ENCODE results near the gene KIAA1586. TPM values are rescaled to one million over a fixed set of nuclear protein-coding genes. Genes with fewer than 3 reads are reported as not detected.
"Not testable (repeated sequence)": the region's sequence is repeated elsewhere in the genome, so short reads cannot be mapped to it uniquely, and the experiment has no call there.

Gene KIAA1586
- total RNA-seq, 2 experiments from 2014 or later = 15.0 to 17.9 TPM

- CTCF ChIA-PET = interaction anchor here (0.6 to 1.9 kb wide), 13 partner anchors 9 to 612 kb away, joined by 3 to 13 read pairs (median 3); partner anchors contain the start of gene PRIM2
- H3K9me3 Mint-ChIP-seq (ENCODE audit: low read depth) = peaks cover 8% of the 10 kb centered on the region
- H3K4me1 Mint-ChIP-seq = no peaks in the 10 kb centered on the region
- ATAC-seq (peak; percentile 39), DNase-seq (no peak)
- intact Hi-C loops (cut with DNase I, micrococcal nuclease) = loop anchor here (1.0 to 10.0 kb wide), 3 partner anchors 117 to 306 kb away; partner anchors contain the start of gene PRIM2 (in 1 of the 2)
- peaks cover 4% of the 10 kb centered on the region for H3K36me3 Mint-ChIP-seq (ENCODE audit: low read depth)
- H3K27ac Mint-ChIP-seq = no peak overlapping the region
- H3K27me3 Mint-ChIP-seq = peaks cover 2% of the 10 kb centered on the region
- POLR2A ChIA-PET = no interaction called here
- H3K4me3 Mint-ChIP-seq = no peak overlapping the region
Measured at GRCh38 chr6:57021086-57021720, 25.3 kb upstream of the KIAA1586 start.

DNA sequence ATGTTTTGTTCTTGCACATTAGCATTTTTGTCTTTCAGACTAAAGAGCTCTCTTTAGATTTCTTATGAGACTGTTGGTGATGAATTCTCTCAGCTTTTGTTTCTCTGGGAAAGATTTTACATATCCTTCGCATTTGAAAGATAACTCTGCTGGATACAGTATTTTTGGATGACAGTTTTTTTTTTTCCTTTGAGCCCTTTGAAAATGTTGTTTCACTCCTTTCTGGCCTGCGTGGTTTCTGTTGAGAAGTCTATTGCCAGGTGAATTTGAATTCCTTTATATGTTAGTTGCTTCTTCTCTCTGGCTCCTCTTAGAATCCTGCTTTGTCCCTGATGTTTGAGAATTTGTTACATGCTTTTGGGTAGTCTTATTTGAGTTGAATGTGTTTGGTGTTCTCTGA is 22.2 kb upstream of the KIAA1586 start:
- H3K9me3 Mint-ChIP-seq (ENCODE audit: low read depth) = peaks cover 8% of the 10 kb centered on the region
- H3K4me3 Mint-ChIP-seq = no peak overlapping the region
- H3K4me1 Mint-ChIP-seq = no peaks in the 10 kb centered on the region
- DNase-seq (no peak), ATAC-seq (no peak)
- H3K27ac Mint-ChIP-seq = no peak overlapping the region
- peaks cover 7% of the 10 kb centered on the region for H3K27me3 Mint-ChIP-seq
- intact Hi-C loops (cut with DNase I, micrococcal nuclease) = loop anchor here in 1 of 2 experiments (10.0 kb wide), 1 partner anchor 310 kb away; no protein-coding TSS in a partner anchor
- POLR2A ChIA-PET = no interaction called here
- H3K36me3 Mint-ChIP-seq (ENCODE audit: low read depth) = peaks cover 4% of the 10 kb centered on the region
- CTCF ChIA-PET = interaction anchor here (1.0 to 1.7 kb wide), 3 partner anchors 119 to 291 kb away, joined by 3 to 5 read pairs (median 3); no protein-coding TSS in a partner anchor

GRCh38 chr6:57024775-57025174 is 21.7 kb upstream of the KIAA1586 start:
- Mint-ChIP-seq H3K4me1 (no peaks in the 10 kb centered on the region), H3K4me3 (no peak overlapping the region), H3K9me3 (ENCODE audit: low read depth) (peaks cover 8% of the 10 kb centered on the region), H3K36me3 (ENCODE audit: low read depth) (peaks cover 4% of the 10 kb centered on the region), H3K27ac (no peak overlapping the region), H3K27me3 (peaks cover 8% of the 10 kb centered on the region)
- ChIA-PET CTCF (interaction anchor here (0.8 to 1.7 kb wide), 3 partner anchors 16 to 122 kb away, joined by 3 to 5 read pairs (median 3); no protein-coding TSS in a partner anchor), POLR2A (no interaction called here)
- intact Hi-C loops (cut with DNase I, micrococcal nuclease) = loop anchor here in 1 of 2 experiments (10.0 kb wide), 1 partner anchor 310 kb away; no protein-coding TSS in a partner anchor
- DNase-seq (no peak), ATAC-seq (no peak)

DNA sequence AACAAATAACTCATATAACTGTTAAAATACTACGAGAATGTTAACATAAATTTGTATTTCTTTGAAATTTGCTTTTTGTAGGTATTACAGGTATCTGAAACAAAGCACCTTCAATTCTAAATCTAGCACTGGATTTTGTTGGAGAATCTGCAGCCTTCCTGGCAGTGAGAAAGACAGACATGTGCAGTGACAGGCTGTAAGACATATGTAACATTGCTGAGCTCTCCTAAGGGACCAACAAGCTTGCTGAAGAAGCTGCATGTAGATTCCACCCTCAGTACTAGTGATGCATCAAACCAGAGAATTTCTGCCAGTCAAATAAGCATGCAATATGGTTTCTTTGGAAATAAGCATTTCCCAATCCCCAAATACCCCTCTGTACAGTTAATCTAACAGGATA is 20.5 kb upstream of the KIAA1586 start:
- Mint-ChIP-seq H3K4me3 (no peak overlapping the region), H3K36me3 (ENCODE audit: low read depth) (peaks cover 4% of the 10 kb centered on the region), H3K27ac (no peak overlapping the region), H3K4me1 (no peaks in the 10 kb centered on the region), H3K9me3 (ENCODE audit: low read depth) (peaks cover 8% of the 10 kb centered on the region), H3K27me3 (peaks cover 8% of the 10 kb centered on the region)
- ATAC-seq (no peak), DNase-seq (no peak)
- CTCF ChIA-PET = interaction anchor here (0.6 kb wide), 1 partner anchor 34 kb away, joined by 3 read pairs; no protein-coding TSS in a partner anchor
- POLR2A ChIA-PET = no interaction called here
- intact Hi-C loops (cut with DNase I, micrococcal nuclease) = loop anchor here in 1 of 2 experiments (10.0 kb wide), 1 partner anchor 311 kb away; no protein-coding TSS in a partner anchor

DNA sequence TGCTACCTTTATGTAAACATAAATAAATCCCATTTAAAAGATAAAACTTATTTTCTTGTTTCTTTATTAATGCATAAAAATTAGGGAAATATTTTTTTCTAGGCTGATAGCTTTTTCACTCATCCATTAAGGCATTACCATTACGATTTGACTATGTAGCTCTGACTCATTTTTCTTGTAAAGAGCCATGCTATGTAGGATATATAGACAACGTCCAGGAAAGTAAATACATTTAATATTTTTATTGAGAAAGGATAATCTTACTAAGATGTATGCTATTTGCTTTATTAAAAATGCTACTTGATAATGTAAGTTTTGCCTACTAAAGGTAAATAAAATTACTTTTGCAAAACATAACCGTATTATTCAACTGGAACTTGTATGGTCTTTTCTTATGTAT is 19.2 kb upstream of the KIAA1586 start:
- H3K4me3 Mint-ChIP-seq = no peak overlapping the region
- ChIA-PET POLR2A (no interaction called here), CTCF (interaction anchor here (1.0 kb wide), 1 partner anchor 9 kb away, joined by 3 read pairs; no protein-coding TSS in a partner anchor)
- no peak for DNase-seq
- no peak overlapping the region for H3K27ac Mint-ChIP-seq
- peaks cover 8% of the 10 kb centered on the region for H3K9me3 Mint-ChIP-seq (ENCODE audit: low read depth)
- H3K4me1 Mint-ChIP-seq = no peaks in the 10 kb centered on the region
- H3K27me3 Mint-ChIP-seq = peaks cover 8% of the 10 kb centered on the region
- intact Hi-C loops (cut with DNase I, micrococcal nuclease) = loop anchor here in 1 of 2 experiments (10.0 kb wide), 1 partner anchor 312 kb away; no protein-coding TSS in a partner anchor
- peaks cover 4% of the 10 kb centered on the region for H3K36me3 Mint-ChIP-seq (ENCODE audit: low read depth)
- ATAC-seq = no peak

GRCh38 chr6:57029213-57029612 is 17.3 kb upstream of the KIAA1586 start:
- no peak overlapping the region for H3K4me3 Mint-ChIP-seq
- H3K4me1 Mint-ChIP-seq = no peaks in the 10 kb centered on the region
- peaks cover 8% of the 10 kb centered on the region for H3K9me3 Mint-ChIP-seq (ENCODE audit: low read depth)
- ChIA-PET CTCF (interaction anchor here (1.1 kb wide), 1 partner anchor 8 kb away, joined by 3 read pairs; no protein-coding TSS in a partner anchor), POLR2A (no interaction called here)
- H3K36me3 Mint-ChIP-seq (ENCODE audit: low read depth) = peaks cover 4% of the 10 kb centered on the region
- intact Hi-C loops (cut with DNase I, micrococcal nuclease) = loop anchor here in 1 of 2 experiments (10.0 kb wide), 1 partner anchor 314 kb away; no protein-coding TSS in a partner anchor
- DNase-seq = no peak
- H3K27me3 Mint-ChIP-seq = peaks cover 8% of the 10 kb centered on the region
- no peak for ATAC-seq
- no peak overlapping the region for H3K27ac Mint-ChIP-seq

- DNase-seq = no peak
- H3K27me3 Mint-ChIP-seq = peaks cover 12% of the 10 kb centered on the region
- intact Hi-C loops (cut with DNase I, micrococcal nuclease) = no loop called here
- no peaks in the 10 kb centered on the region for H3K36me3 Mint-ChIP-seq (ENCODE audit: low read depth)
- CTCF ChIA-PET = no interaction called here
- ATAC-seq = no peak
- POLR2A ChIA-PET = no interaction called here
- no peak overlapping the region for H3K4me3 Mint-ChIP-seq
- H3K9me3 Mint-ChIP-seq (ENCODE audit: low read depth) = no peaks in the 10 kb centered on the region
- H3K4me1 Mint-ChIP-seq = no peaks in the 10 kb centered on the region
- no peak overlapping the region for H3K27ac Mint-ChIP-seq
Measured at GRCh38 chr6:57033228-57033627, 13.3 kb upstream of the KIAA1586 start.

GRCh38 chr6:57035549-57035948 is 10.9 kb upstream of the KIAA1586 start:
- POLR2A ChIA-PET = no interaction called here
- no peak overlapping the region for H3K4me3 Mint-ChIP-seq
- H3K27me3 Mint-ChIP-seq = peaks cover 13% of the 10 kb centered on the region
- ATAC-seq = no peak
- DNase-seq = no peak
- H3K9me3 Mint-ChIP-seq (ENCODE audit: low read depth) = no peaks in the 10 kb centered on the region
- no peak overlapping the region for H3K27ac Mint-ChIP-seq
- no peaks in the 10 kb centered on the region for H3K36me3 Mint-ChIP-seq (ENCODE audit: low read depth)
- no peaks in the 10 kb centered on the region for H3K4me1 Mint-ChIP-seq
- CTCF ChIA-PET = no interaction called here
- intact Hi-C loops (cut with DNase I, micrococcal nuclease) = no loop called here

DNA sequence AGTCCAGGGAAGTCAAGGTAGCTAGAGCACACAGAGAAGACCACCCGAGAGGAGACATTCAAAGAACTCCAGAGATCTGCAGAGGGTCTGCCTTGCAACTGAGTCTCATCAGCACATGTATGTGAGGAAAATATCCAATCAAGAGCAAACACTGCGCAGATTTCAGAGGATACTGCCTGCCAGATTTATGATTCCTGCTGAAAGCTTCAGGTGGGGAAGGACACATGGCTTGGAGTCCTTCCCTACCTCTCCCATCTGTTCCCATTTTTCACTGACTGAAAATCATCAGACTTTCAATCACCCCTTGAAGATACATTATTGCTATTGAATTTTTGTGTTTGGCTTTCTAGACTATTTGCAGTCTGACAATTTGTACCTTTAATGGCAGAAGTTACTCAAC is 7.6 kb upstream of the KIAA1586 start:
- ATAC-seq (no peak), DNase-seq (no peak)
- Mint-ChIP-seq H3K27me3 (peaks cover 24% of the 10 kb centered on the region), H3K36me3 (ENCODE audit: low read depth) (no peaks in the 10 kb centered on the region), H3K4me3 (no peak overlapping the region), H3K9me3 (ENCODE audit: low read depth) (no peaks in the 10 kb centered on the region), H3K4me1 (no peaks in the 10 kb centered on the region), H3K27ac (no peak overlapping the region)
- ChIA-PET POLR2A (no interaction called here), CTCF (interaction anchor here (0.9 kb wide), 1 partner anchor 20 kb away, joined by 3 read pairs; no protein-coding TSS in a partner anchor)
- intact Hi-C loops (cut with DNase I, micrococcal nuclease) = no loop called here

- no peak for ATAC-seq
- intact Hi-C loops (cut with DNase I, micrococcal nuclease) = no loop called here
- Mint-ChIP-seq H3K4me1 (no peaks in the 10 kb centered on the region), H3K27me3 (peaks cover 23% of the 10 kb centered on the region), H3K9me3 (ENCODE audit: low read depth) (no peaks in the 10 kb centered on the region), H3K27ac (no peak overlapping the region), H3K4me3 (no peak overlapping the region), H3K36me3 (ENCODE audit: low read depth) (no peaks in the 10 kb centered on the region)
- ChIA-PET CTCF (interaction anchor here (0.8 kb wide), 1 partner anchor 20 kb away, joined by 3 read pairs; no protein-coding TSS in a partner anchor), POLR2A (no interaction called here)
- DNase-seq = peak; percentile 28
Measured at GRCh38 chr6:57040011-57040410, 6.5 kb upstream of the KIAA1586 start.

DNA sequence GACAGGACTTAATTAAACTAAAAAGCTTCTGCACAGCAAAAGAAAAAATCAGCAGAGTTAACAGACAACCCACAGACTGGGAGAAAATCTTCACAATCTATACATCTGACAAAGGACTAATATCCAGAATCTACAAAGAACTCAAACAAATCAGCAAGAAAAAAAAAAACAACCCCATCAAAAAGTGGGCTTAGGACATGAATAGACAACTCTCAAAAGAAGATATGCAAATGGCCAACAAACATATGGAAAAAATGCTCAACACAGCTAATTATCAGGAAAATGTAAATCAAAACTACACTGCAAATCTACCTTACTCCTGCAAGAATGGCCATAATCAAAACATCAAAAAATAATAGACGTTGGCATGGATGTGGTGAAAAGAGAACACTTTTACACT is 2.4 kb upstream of the KIAA1586 start:
- CTCF ChIA-PET; H3K27ac Mint-ChIP-seq; H3K36me3 Mint-ChIP-seq (ENCODE audit: low read depth); H3K9me3 Mint-ChIP-seq (ENCODE audit: low read depth); H3K4me3 Mint-ChIP-seq; POLR2A ChIA-PET; intact Hi-C loops (cut with DNase I, micrococcal nuclease); ATAC-seq; DNase-seq: not testable (repeated sequence)
- H3K4me1 Mint-ChIP-seq = peaks cover 15% of the 10 kb centered on the region
- H3K27me3 Mint-ChIP-seq = peaks cover 24% of the 10 kb centered on the region

DNA sequence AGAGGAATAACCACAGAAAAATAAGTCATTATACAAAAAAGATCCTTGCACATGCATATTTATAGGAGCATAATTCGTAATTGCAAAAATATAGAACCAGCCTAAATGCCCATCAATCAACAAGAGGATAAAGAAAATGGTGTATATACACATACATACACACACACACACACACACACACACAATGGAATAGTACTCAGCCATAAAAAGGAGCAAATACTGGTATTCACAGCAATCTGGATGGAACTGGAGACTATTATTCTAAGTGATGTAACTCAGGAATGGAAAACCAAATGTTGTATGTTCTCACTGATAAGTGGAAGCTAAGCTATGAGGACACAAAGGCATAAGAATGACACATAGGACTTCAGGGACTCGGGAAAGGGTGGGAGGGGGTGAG is 1.9 kb upstream of the KIAA1586 start:
- Mint-ChIP-seq H3K4me1 (peaks cover 20% of the 10 kb centered on the region), H3K4me3 (no peak overlapping the region), H3K36me3 (ENCODE audit: low read depth) (peaks cover 13% of the 10 kb centered on the region), H3K9me3 (ENCODE audit: low read depth) (no peaks in the 10 kb centered on the region), H3K27me3 (peaks cover 23% of the 10 kb centered on the region), H3K27ac (no peak overlapping the region)
- ChIA-PET POLR2A (no interaction called here), CTCF (no interaction called here)
- intact Hi-C loops (cut with DNase I, micrococcal nuclease) = no loop called here
- no peak for DNase-seq
- no peak for ATAC-seq

Data from activated CD4-positive, alpha-beta T cell treated with anti-CD3 and anti-CD28 coated beads for 36 hours (primary cell).